ENCODE data around the gene CPTP. TPM values are rescaled to one million over a fixed set of nuclear protein-coding genes. Genes with fewer than 3 reads are reported as not detected.

CPTP gene
- total RNA-seq, 2 experiments from 2014 or later = 8.4 to 11.0 TPM

GRCh38 chr1:1373815-1374588 is 49.4 kb downstream of the CPTP start:
- H3K4me1 Mint-ChIP-seq (ENCODE audit: low read depth) = peaks cover 31% of the 10 kb centered on the region
- no peaks in the 10 kb centered on the region for H3K27me3 Mint-ChIP-seq
- ATAC-seq (no peak), DNase-seq (no peak)
- H3K27ac Mint-ChIP-seq = peak overlapping the region; percentile 96
- H3K36me3 Mint-ChIP-seq (ENCODE audit: low read depth) = peaks cover 9% of the 10 kb centered on the region
- POLR2A ChIA-PET = interaction anchor here (0.9 to 3.1 kb wide), 7 partner anchors 12 to 361 kb away, joined by 3 to 24 read pairs (median 4); partner anchors contain the start of genes CCNL2, ISG15 and MRPL20
- CTCF ChIA-PET = interaction anchor here (1.0 to 5.3 kb wide), 5 partner anchors 21 to 341 kb away, joined by 3 to 40 read pairs (median 8); partner anchors contain the start of gene CCNL2
- H3K9me3 Mint-ChIP-seq = no peaks in the 10 kb centered on the region
- H3K4me3 Mint-ChIP-seq = peak overlapping the region; percentile 86
- TF ChIP-seq CTCF (IDR thresholded peaks at IDR 0.05) = no peak
- intact Hi-C loops (cut with micrococcal nuclease) = no loop called here

GRCh38 chr1:1374589-1374928 is 50.0 kb downstream of the CPTP start:
- Mint-ChIP-seq H3K4me1 (ENCODE audit: low read depth) (peaks cover 31% of the 10 kb centered on the region), H3K27me3 (no peaks in the 10 kb centered on the region), H3K27ac (peak overlapping the region; percentile 96), H3K36me3 (ENCODE audit: low read depth) (peaks cover 9% of the 10 kb centered on the region), H3K4me3 (peak overlapping the region; percentile 86), H3K9me3 (no peaks in the 10 kb centered on the region)
- DNase-seq (no peak), ATAC-seq (no peak)
- intact Hi-C loops (cut with micrococcal nuclease) = no loop called here
- ChIA-PET CTCF (interaction anchor here (1.0 to 5.3 kb wide), 4 partner anchors 22 to 260 kb away, joined by 3 to 40 read pairs (median 10); partner anchors contain the start of gene CCNL2), POLR2A (interaction anchor here (0.8 to 3.1 kb wide), 11 partner anchors 12 to 361 kb away, joined by 3 to 24 read pairs (median 4); partner anchors contain the start of genes CCNL2, ISG15 and MRPL20)
- TF ChIP-seq CTCF (IDR thresholded peaks at IDR 0.05) = no peak

GRCh38 chr1:1374929-1375662 is 50.5 kb downstream of the CPTP start, which contains the start of gene AURKAIP1:
Gene AURKAIP1, minus strand, starts transcription at chr1:1375207. Its CDS starts 451 bp downstream, at chr1:1374756.
- ChIA-PET POLR2A (interaction anchor here (0.6 to 3.1 kb wide), 13 partner anchors 11 to 362 kb away, joined by 3 to 24 read pairs (median 4); partner anchors contain the start of genes CCNL2, ISG15 and MRPL20), CTCF (interaction anchor here (1.0 to 2.3 kb wide), 5 partner anchors 24 to 260 kb away, joined by 3 to 12 read pairs (median 4); partner anchors contain the start of gene CCNL2)
- Mint-ChIP-seq H3K9me3 (no peaks in the 10 kb centered on the region), H3K27me3 (no peaks in the 10 kb centered on the region), H3K36me3 (ENCODE audit: low read depth) (peaks cover 9% of the 10 kb centered on the region), H3K27ac (peak within 1 kb of the TSS; percentile 96), H3K4me3 (peak within 1 kb of the TSS; percentile 86), H3K4me1 (ENCODE audit: low read depth) (peaks cover 31% of the 10 kb centered on the region)
- intact Hi-C loops (cut with micrococcal nuclease) = no loop called here
- DNase-seq (peak; percentile 99), ATAC-seq (peak; percentile 91)
- TF ChIP-seq CTCF (IDR thresholded peaks at IDR 0.05) = no peak

GRCh38 chr1:1376551-1377226 is 52.1 kb downstream of the CPTP start:
- no peak for ATAC-seq
- POLR2A ChIA-PET = interaction anchor here (1.2 to 3.1 kb wide), 2 partner anchors 23 kb away, joined by 4 to 24 read pairs; partner anchors contain the start of gene CCNL2

More at GRCh38 chr1:1376551-1377226, 52.1 kb downstream of the CPTP start:
- intact Hi-C loops (cut with micrococcal nuclease) = no loop called here
- peak overlapping the region; percentile 43 for H3K27ac Mint-ChIP-seq
- DNase-seq = no peak
- H3K4me1 Mint-ChIP-seq (ENCODE audit: low read depth) = peaks cover 21% of the 10 kb centered on the region
- H3K4me3 Mint-ChIP-seq = peak overlapping the region; percentile 86
- H3K36me3 Mint-ChIP-seq (ENCODE audit: low read depth) = peaks cover 9% of the 10 kb centered on the region
- CTCF ChIA-PET = no interaction called here
- no peak for TF ChIP-seq CTCF (IDR thresholded peaks at IDR 0.05)
- no peaks in the 10 kb centered on the region for H3K9me3 Mint-ChIP-seq
- H3K27me3 Mint-ChIP-seq = no peaks in the 10 kb centered on the region

All from activated CD8-positive, alpha-beta T cell treated with anti-CD3 and anti-CD28 coated beads for 36 hours (primary cell).